Calu3 (cell line): ENCODE data around the gene ARMH2. TPM values are rescaled to one million over a fixed set of nuclear protein-coding genes. Genes with fewer than 3 reads are reported as not detected.
"Not testable (repeated sequence)": the region's sequence is repeated elsewhere in the genome, so short reads cannot be mapped to it uniquely, and the experiment has no call there.

Experiments used
- BruUV-seq: library from RNA; stranded (reverse); fragments of 400-500 nt; replicated peaks from 2 replicates; lab custom pipeline; 2021; lab: Mats Ljungman, UMichigan
- CTCF ChIA-PET: fragments of 300-600 bp; sonication (Branson Sonifier 250); formaldehyde crosslinking; loops from one replicate; lab custom pipeline; 2022; ENCODE audit warnings: antibody characterized with exemption; lab: Charles Lee
- DNase-seq: peaks from one replicate; pipeline ENCODE4 v3.0.0; 2022
- H3K27ac Mint-ChIP-seq: one replicate; pipeline ENCODE4 v1.8.0; 2022; ENCODE audit warnings: mixed read lengths; ENCODE audit not compliant: unreplicated experiment
- H3K27me3 Mint-ChIP-seq: one replicate; pipeline ENCODE4 v1.8.0; 2022; ENCODE audit warnings: mixed read lengths; ENCODE audit not compliant: unreplicated experiment
- H3K36me3 Mint-ChIP-seq: one replicate; pipeline ENCODE4 v1.8.0; 2022; ENCODE audit warnings: mild to moderate bottlenecking, moderate library complexity, mixed read lengths; ENCODE audit not compliant: insufficient read depth, unreplicated experiment
- H3K4me1 Mint-ChIP-seq: one replicate; pipeline ENCODE4 v1.8.0; 2022; ENCODE audit warnings: mild to moderate bottlenecking, low read depth, mixed read lengths; ENCODE audit not compliant: unreplicated experiment
- H3K4me3 Mint-ChIP-seq: one replicate; pipeline ENCODE4 v1.8.0; 2022; ENCODE audit warnings: mild to moderate bottlenecking, low read depth, moderate library complexity, mixed read lengths; ENCODE audit not compliant: unreplicated experiment
- H3K9me3 Mint-ChIP-seq: one replicate; pipeline ENCODE4 v1.8.0; 2022; ENCODE audit warnings: low read depth, mixed read lengths; ENCODE audit not compliant: unreplicated experiment
- intact Hi-C: fragments of 100-400 bp; cut with micrococcal nuclease; formaldehyde crosslinking; loops from one replicate; pipeline ENCODE4 v1.10.0; 2022; ENCODE audit not compliant: unreplicated experiment
- total RNA-seq: library from RNA; stranded (reverse); gene quantifications from 2 replicates; pipeline ENCODE4 v1.2.3, GENCODE V29; 2022
- TF ChIP-seq, protein P1 (sequence below): fragments of 200-600 bp; IDR thresholded peaks from one replicate; pipeline ENCODE4 v1.8.0; 2022; ENCODE audit warnings: antibody characterized with exemption; ENCODE audit not compliant: unreplicated experiment

Gene ARMH2
- total RNA-seq, 1 experiment from 2014 or later = not detected

DNA sequence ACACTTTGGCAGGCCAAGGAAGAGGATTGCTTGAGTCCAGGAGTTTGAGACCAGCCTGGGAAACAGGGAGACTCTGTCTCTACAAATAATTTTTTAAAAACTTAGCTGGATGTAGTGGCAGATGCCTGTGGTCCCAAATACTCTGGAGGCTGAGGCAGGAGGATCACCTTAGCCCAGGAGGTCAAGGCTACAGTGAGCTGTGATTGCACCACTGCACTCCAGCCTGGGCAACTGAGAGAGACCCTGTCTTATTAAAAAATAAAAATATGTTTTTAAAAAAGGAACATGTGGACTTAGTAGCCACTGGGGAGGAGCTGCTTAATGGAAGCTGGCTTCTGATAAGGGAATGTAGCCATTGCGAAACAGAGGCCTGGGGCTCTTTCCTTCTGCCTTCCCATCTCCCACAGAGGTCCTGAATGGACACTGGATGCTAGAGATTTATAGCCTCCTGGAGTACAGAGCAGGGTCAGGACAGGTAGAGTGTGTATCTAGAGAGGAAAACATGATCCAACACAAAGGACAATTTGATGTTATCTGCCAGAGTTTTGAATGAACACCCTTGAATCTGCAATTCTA, 45.7 kb downstream of the ARMH2 start:
- intact Hi-C loops = no loop called here

DNA sequence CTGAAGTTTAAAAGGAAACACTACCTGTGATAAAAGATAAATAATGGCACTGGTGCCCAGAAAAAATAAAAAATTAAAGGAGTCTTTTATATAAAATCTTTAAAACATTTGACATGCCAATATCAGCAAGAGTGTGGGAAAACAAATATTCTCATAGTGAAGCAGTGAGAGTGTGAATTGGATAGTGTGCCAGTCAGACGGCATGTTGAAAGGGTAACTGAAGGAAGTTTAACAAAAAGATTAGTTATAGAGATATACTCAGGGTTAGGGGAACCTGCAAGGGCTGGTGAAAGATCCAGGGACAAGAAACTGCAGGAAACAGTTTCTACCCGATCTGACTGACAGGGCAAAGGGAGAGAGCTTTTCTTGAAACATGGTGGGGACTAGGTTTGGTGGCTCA, 46.2 kb downstream of the ARMH2 start:
- TF ChIP-seq, protein P1, sequence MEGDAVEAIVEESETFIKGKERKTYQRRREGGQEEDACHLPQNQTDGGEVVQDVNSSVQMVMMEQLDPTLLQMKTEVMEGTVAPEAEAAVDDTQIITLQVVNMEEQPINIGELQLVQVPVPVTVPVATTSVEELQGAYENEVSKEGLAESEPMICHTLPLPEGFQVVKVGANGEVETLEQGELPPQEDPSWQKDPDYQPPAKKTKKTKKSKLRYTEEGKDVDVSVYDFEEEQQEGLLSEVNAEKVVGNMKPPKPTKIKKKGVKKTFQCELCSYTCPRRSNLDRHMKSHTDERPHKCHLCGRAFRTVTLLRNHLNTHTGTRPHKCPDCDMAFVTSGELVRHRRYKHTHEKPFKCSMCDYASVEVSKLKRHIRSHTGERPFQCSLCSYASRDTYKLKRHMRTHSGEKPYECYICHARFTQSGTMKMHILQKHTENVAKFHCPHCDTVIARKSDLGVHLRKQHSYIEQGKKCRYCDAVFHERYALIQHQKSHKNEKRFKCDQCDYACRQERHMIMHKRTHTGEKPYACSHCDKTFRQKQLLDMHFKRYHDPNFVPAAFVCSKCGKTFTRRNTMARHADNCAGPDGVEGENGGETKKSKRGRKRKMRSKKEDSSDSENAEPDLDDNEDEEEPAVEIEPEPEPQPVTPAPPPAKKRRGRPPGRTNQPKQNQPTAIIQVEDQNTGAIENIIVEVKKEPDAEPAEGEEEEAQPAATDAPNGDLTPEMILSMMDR = no peak
- no TSS peak for BruUV-seq
- CTCF ChIA-PET = interaction anchor here (2.0 kb wide), 1 partner anchor 9 kb away, joined by 13 read pairs; no protein-coding TSS in a partner anchor
- Mint-ChIP-seq H3K36me3 (peaks cover 4% of the 10 kb centered on the region), H3K27me3 (no peaks in the 10 kb centered on the region), H3K9me3 (peaks cover 10% of the 10 kb centered on the region), H3K4me3 (no peak overlapping the region), H3K4me1 (peaks cover 20% of the 10 kb centered on the region), H3K27ac (peak overlapping the region; percentile 0)
- no peak for DNase-seq
- intact Hi-C loops = no loop called here

More for the DNA sequence above, 45.7 kb downstream of the ARMH2 start:
- DNase-seq = peak; percentile 31
- Mint-ChIP-seq H3K4me3 (no peak overlapping the region), H3K27ac (peak overlapping the region; percentile 0), H3K9me3 (peaks cover 10% of the 10 kb centered on the region), H3K27me3 (no peaks in the 10 kb centered on the region), H3K36me3 (peaks cover 4% of the 10 kb centered on the region), H3K4me1 (peaks cover 20% of the 10 kb centered on the region)
- CTCF ChIA-PET = interaction anchor here (0.8 to 2.0 kb wide), 2 partner anchors 10 to 173 kb away, joined by 4 to 13 read pairs; no protein-coding TSS in a partner anchor
- BruUV-seq = no TSS peak
- TF ChIP-seq, protein P1 = no peak

DNA sequence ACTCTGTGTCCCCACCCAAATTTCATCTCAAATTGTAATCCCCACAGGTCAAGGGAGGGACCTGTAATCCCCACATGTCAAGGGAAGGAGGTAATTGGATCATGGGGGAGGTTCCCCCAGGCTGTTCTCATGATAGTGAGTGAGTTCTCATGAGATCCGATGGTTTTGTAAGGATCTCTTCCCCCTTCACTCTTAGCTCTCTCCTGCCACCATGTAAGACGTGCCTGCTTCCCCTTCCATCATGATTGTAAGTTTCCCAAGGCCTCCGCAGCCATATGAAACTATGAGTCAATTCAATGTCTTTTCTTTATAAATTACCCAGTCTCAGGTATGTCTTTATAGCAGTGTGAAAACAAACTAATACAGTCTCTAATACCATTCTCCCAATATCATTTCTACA, 47.8 kb downstream of the ARMH2 start:
- H3K27ac Mint-ChIP-seq, CTCF ChIA-PET, DNase-seq, H3K27me3 Mint-ChIP-seq, H3K36me3 Mint-ChIP-seq, H3K4me3 Mint-ChIP-seq, BruUV-seq, intact Hi-C loops: not testable (repeated sequence)
- Mint-ChIP-seq H3K4me1 (peaks cover 20% of the 10 kb centered on the region), H3K9me3 (peaks cover 10% of the 10 kb centered on the region)

DNA sequence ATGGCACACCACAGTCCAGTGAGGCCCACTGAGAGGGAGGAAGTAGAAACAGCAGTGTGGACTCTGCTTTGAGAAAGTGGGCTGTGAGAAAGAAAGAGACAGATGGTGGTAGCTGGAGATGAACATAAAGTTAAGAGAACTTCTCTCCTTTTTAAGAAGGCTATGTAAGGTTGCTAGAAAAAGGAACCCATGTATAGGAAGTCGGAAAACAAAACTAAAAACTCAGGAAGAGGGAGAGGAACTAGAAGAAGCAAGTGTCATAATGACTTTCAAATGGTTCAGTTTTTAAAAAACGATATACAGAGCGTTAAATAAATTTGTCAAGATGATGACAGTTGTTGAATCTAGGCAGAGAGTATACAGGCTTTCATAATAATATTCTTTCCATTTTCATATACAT, 49.4 kb downstream of the ARMH2 start:
- DNase-seq = no peak
- H3K27me3 Mint-ChIP-seq = no peaks in the 10 kb centered on the region
- H3K27ac Mint-ChIP-seq = no peak overlapping the region
- peaks cover 4% of the 10 kb centered on the region for H3K36me3 Mint-ChIP-seq
- H3K4me3 Mint-ChIP-seq = no peak overlapping the region
- BruUV-seq = no TSS peak
- TF ChIP-seq, protein P1 = no peak
- H3K9me3 Mint-ChIP-seq = peaks cover 9% of the 10 kb centered on the region
- H3K4me1 Mint-ChIP-seq = peaks cover 20% of the 10 kb centered on the region
- CTCF ChIA-PET = interaction anchor here (0.7 kb wide), 1 partner anchor 258 kb away, joined by 10 read pairs; no protein-coding TSS in a partner anchor
- intact Hi-C loops = no loop called here

Other genes with a start within 250 kb of the ARMH2 start
- gene KIAA0319, start 152.7 kb downstream of the ARMH2 start, total RNA-seq = 4.3 and 4.5 TPM in 2 replicates
- 71.7 and 72.9 TPM in 2 replicates for gene TDP2, start 132.0 kb downstream of the ARMH2 start, total RNA-seq
- gene ACOT13, start 131.8 kb downstream of the ARMH2 start, total RNA-seq = 74.5 and 78.9 TPM in 2 replicates
- 334 and 370 TPM in 2 replicates for gene C6orf62, start 79.8 kb downstream of the ARMH2 start, total RNA-seq
- 183 and 200 TPM in 2 replicates for gene GMNN, start 24.0 kb downstream of the ARMH2 start, total RNA-seq
- 0.47 and 4.7 TPM in 2 replicates for gene RIPOR2, start 137.0 kb upstream of the ARMH2 start, total RNA-seq